T-helper 17 cell (primary cell): ENCODE data around the gene CYTH3. TPM values are rescaled to one million over a fixed set of nuclear protein-coding genes. Genes with fewer than 3 reads are reported as not detected.
A peak's percentile ranks its signal among the peaks of the same experiment; 100 is the strongest.
"Not testable (repeated sequence)": the region's sequence is repeated elsewhere in the genome, so short reads cannot be mapped to it uniquely, and the experiment has no call there.

ENCODE experiments used
- ATAC-seq: fragments of 150-1000 bp; cut with Tn5 transposase; 2 replicates; pipeline ENCODE4 v1.10.0; 2021; ENCODE audit warnings: mild to moderate bottlenecking, moderate library complexity
- DNase-seq, 3 donors: peaks; one replicate each; pipeline versions ENCODE4 v3.0.0 to v3.0.0-alpha.2; 2020 to 2021
- H3K9me3 ChIP-seq: one replicate; pipeline ENCODE4 v1.7.0; 2013; ENCODE audit warnings: low read length, mild to moderate bottlenecking; ENCODE audit not compliant: control insufficient read depth, poor library complexity, severe bottlenecking
- H3K27ac Mint-ChIP-seq: one replicate; pipeline ENCODE4 v1.8.0; 2022; ENCODE audit warnings: mild to moderate bottlenecking, moderate library complexity, mixed read lengths
- H3K27me3 Mint-ChIP-seq: one replicate; pipeline ENCODE4 v1.8.0; 2022; ENCODE audit warnings: mixed read lengths
- H3K36me3 Mint-ChIP-seq: one replicate; pipeline ENCODE4 v1.8.0; 2022; ENCODE audit warnings: low read depth, mixed read lengths
- H3K4me1 Mint-ChIP-seq: one replicate; pipeline ENCODE4 v1.8.0; 2022; ENCODE audit warnings: mild to moderate bottlenecking, mixed read lengths
- H3K4me3 Mint-ChIP-seq: one replicate; pipeline ENCODE4 v1.8.0; 2022; ENCODE audit warnings: mild to moderate bottlenecking, moderate library complexity, mixed read lengths
- total RNA-seq, 4 donors: library from RNA in 2 of 4; stranded (reverse) in 2 of 4; gene quantifications; one replicate each; pipeline ENCODE4 v1.2.3 and lab custom pipeline; 2022 to 2026

The CYTH3 gene
- total RNA-seq, 2 donors from 2014 or later = 23.1 to 25.8 TPM

GRCh38 chr7:6291941-6292340 is 19.5 kb upstream of the CYTH3 start:
- not testable (repeated sequence) for H3K4me1 Mint-ChIP-seq, DNase-seq, ATAC-seq, H3K4me3 Mint-ChIP-seq, H3K9me3 ChIP-seq, H3K27me3 Mint-ChIP-seq, H3K27ac Mint-ChIP-seq, H3K36me3 Mint-ChIP-seq

GRCh38 chr7:6291531-6291930 is 19.1 kb upstream of the CYTH3 start:
- peaks cover 2% of the 10 kb centered on the region for H3K36me3 Mint-ChIP-seq

GRCh38 chr7:6290319-6290741 is 17.9 kb upstream of the CYTH3 start:
- H3K27me3 Mint-ChIP-seq = no peaks in the 10 kb centered on the region
- H3K27ac Mint-ChIP-seq = no peak overlapping the region
- H3K4me1 Mint-ChIP-seq = no peaks in the 10 kb centered on the region
- DNase-seq (no peak), ATAC-seq (no peak)
- peaks cover 2% of the 10 kb centered on the region for H3K36me3 Mint-ChIP-seq
- H3K9me3 ChIP-seq = no peaks in the 10 kb centered on the region
- H3K4me3 Mint-ChIP-seq = no peak overlapping the region

More at GRCh38 chr7:6291531-6291930, 19.1 kb upstream of the CYTH3 start:
- no peaks in the 10 kb centered on the region for H3K27me3 Mint-ChIP-seq
- no peak for DNase-seq
- H3K4me3 Mint-ChIP-seq = no peak overlapping the region
- H3K4me1 Mint-ChIP-seq = no peaks in the 10 kb centered on the region
- no peak for ATAC-seq
- no peaks in the 10 kb centered on the region for H3K9me3 ChIP-seq
- H3K27ac Mint-ChIP-seq = no peak overlapping the region

- H3K9me3 ChIP-seq = no peaks in the 10 kb centered on the region
- no peaks in the 10 kb centered on the region for H3K27me3 Mint-ChIP-seq
- H3K4me1 Mint-ChIP-seq = peaks cover 8% of the 10 kb centered on the region
- DNase-seq = no peak
- no peak for ATAC-seq
- H3K27ac Mint-ChIP-seq = no peak overlapping the region
- no peaks in the 10 kb centered on the region for H3K36me3 Mint-ChIP-seq
- no peak overlapping the region for H3K4me3 Mint-ChIP-seq
Observed at GRCh38 chr7:6288270-6288860, 15.9 kb upstream of the CYTH3 start.

GRCh38 chr7:6286486-6286885 is 14.1 kb upstream of the CYTH3 start:
- DNase-seq (no peak), ATAC-seq (no peak)
- no peaks in the 10 kb centered on the region for H3K27me3 Mint-ChIP-seq
- no peaks in the 10 kb centered on the region for H3K36me3 Mint-ChIP-seq
- no peak overlapping the region for H3K27ac Mint-ChIP-seq
- H3K4me3 Mint-ChIP-seq = no peak overlapping the region
- H3K4me1 Mint-ChIP-seq = peaks cover 8% of the 10 kb centered on the region
- no peaks in the 10 kb centered on the region for H3K9me3 ChIP-seq

- peaks cover 8% of the 10 kb centered on the region for H3K4me1 Mint-ChIP-seq
- H3K9me3 ChIP-seq = no peaks in the 10 kb centered on the region
- H3K27ac Mint-ChIP-seq = peak overlapping the region; percentile 4
- DNase-seq = no peak
- no peaks in the 10 kb centered on the region for H3K27me3 Mint-ChIP-seq
- ATAC-seq = no peak
- H3K36me3 Mint-ChIP-seq = no peaks in the 10 kb centered on the region
- H3K4me3 Mint-ChIP-seq = no peak overlapping the region
Observed at GRCh38 chr7:6284461-6285360, 12.3 kb upstream of the CYTH3 start.

- Mint-ChIP-seq H3K27me3 (no peaks in the 10 kb centered on the region), H3K4me3 (no peak overlapping the region), H3K27ac (peak overlapping the region; percentile 4), H3K36me3 (no peaks in the 10 kb centered on the region), H3K4me1 (peaks cover 8% of the 10 kb centered on the region)
- DNase-seq = no peak
- ATAC-seq = peak; percentile 71
- H3K9me3 ChIP-seq = no peaks in the 10 kb centered on the region
Observed at GRCh38 chr7:6284055-6284400, 11.6 kb upstream of the CYTH3 start.

GRCh38 chr7:6283391-6284054 is 11.1 kb upstream of the CYTH3 start:
- not testable (repeated sequence) for H3K9me3 ChIP-seq, H3K27me3 Mint-ChIP-seq, ATAC-seq, H3K4me3 Mint-ChIP-seq, H3K4me1 Mint-ChIP-seq, H3K36me3 Mint-ChIP-seq, DNase-seq
- peak overlapping the region; percentile 4 for H3K27ac Mint-ChIP-seq

GRCh38 chr7:6279937-6280336 is 7.5 kb upstream of the CYTH3 start:
- DNase-seq (no peak), ATAC-seq (no peak)
- Mint-ChIP-seq H3K27ac (no peak overlapping the region), H3K27me3 (no peaks in the 10 kb centered on the region), H3K4me1 (peaks cover 5% of the 10 kb centered on the region), H3K36me3 (no peaks in the 10 kb centered on the region), H3K4me3 (no peak overlapping the region)
- no peaks in the 10 kb centered on the region for H3K9me3 ChIP-seq

GRCh38 chr7:6279341-6279740 is 6.9 kb upstream of the CYTH3 start:
- Mint-ChIP-seq H3K27ac (no peak overlapping the region), H3K4me3 (no peak overlapping the region), H3K4me1 (peaks cover 2% of the 10 kb centered on the region), H3K36me3 (no peaks in the 10 kb centered on the region), H3K27me3 (no peaks in the 10 kb centered on the region)
- no peaks in the 10 kb centered on the region for H3K9me3 ChIP-seq
- DNase-seq = no peak
- ATAC-seq = no peak

GRCh38 chr7:6278749-6279310 is 6.4 kb upstream of the CYTH3 start:
- DNase-seq (no peak), ATAC-seq (no peak)
- Mint-ChIP-seq H3K4me3 (no peak overlapping the region), H3K36me3 (no peaks in the 10 kb centered on the region), H3K4me1 (no peaks in the 10 kb centered on the region), H3K27me3 (no peaks in the 10 kb centered on the region), H3K27ac (no peak overlapping the region)
- no peaks in the 10 kb centered on the region for H3K9me3 ChIP-seq

GRCh38 chr7:6277476-6277875 is 5.1 kb upstream of the CYTH3 start:
- H3K4me3 Mint-ChIP-seq = no peak overlapping the region
- peaks cover 3% of the 10 kb centered on the region for H3K4me1 Mint-ChIP-seq
- DNase-seq (no peak), ATAC-seq (no peak)
- H3K27ac Mint-ChIP-seq = no peak overlapping the region
- no peaks in the 10 kb centered on the region for H3K27me3 Mint-ChIP-seq
- no peaks in the 10 kb centered on the region for H3K36me3 Mint-ChIP-seq
- H3K9me3 ChIP-seq = no peaks in the 10 kb centered on the region

GRCh38 chr7:6276911-6277408 is 4.5 kb upstream of the CYTH3 start:
- H3K27ac Mint-ChIP-seq = no peak overlapping the region
- H3K27me3 Mint-ChIP-seq = no peaks in the 10 kb centered on the region
- DNase-seq (no peak), ATAC-seq (no peak)
- no peaks in the 10 kb centered on the region for H3K9me3 ChIP-seq
- no peak overlapping the region for H3K4me3 Mint-ChIP-seq
- H3K36me3 Mint-ChIP-seq = no peaks in the 10 kb centered on the region
- H3K4me1 Mint-ChIP-seq = peaks cover 3% of the 10 kb centered on the region
